DOHH2 (cell line): ENCODE measurements around the gene KIAA1671.

Source experiments
- H3F3A ChIP-seq: fragments of 200-600 bp; sonication (generic), shearing (Covaris generic); 2 replicates; pipeline ENCODE4 v1.6.0; 2016; ENCODE audit warnings: antibody characterized with exemption, mild to moderate bottlenecking; ENCODE audit not compliant: control insufficient read depth, insufficient read depth
- H3K27ac ChIP-seq: fragments of 200-600 bp; sonication (generic); 2 replicates; pipeline ENCODE4 v1.5.1; 2014; ENCODE audit warnings: low read depth, mild to moderate bottlenecking, low read length, moderate library complexity
- H3K27me3 ChIP-seq: fragments of 200-600 bp; sonication (generic); 2 replicates; pipeline ENCODE4 v1.6.1; 2014; ENCODE audit warnings: mild to moderate bottlenecking, low read length, mixed read lengths; ENCODE audit not compliant: control insufficient read depth
- H3K36me3 ChIP-seq: fragments of 200-600 bp; sonication (generic); 2 replicates; pipeline ENCODE4 v1.6.1; 2014; ENCODE audit warnings: mild to moderate bottlenecking, low read length, moderate library complexity, mixed read lengths; ENCODE audit not compliant: control insufficient read depth
- H3K4me1 ChIP-seq: fragments of 200-600 bp; sonication (generic); 2 replicates; pipeline ENCODE4 v1.6.1; 2014; ENCODE audit warnings: mild to moderate bottlenecking, low read length, mixed read lengths; ENCODE audit not compliant: control insufficient read depth
- H3K4me2 ChIP-seq: fragments of 200-600 bp; sonication (generic); 2 replicates; pipeline ENCODE4 v1.6.0; 2014; ENCODE audit warnings: mild to moderate bottlenecking, low read length, moderate library complexity
- H3K4me3 ChIP-seq: fragments of 200-600 bp; sonication (generic); 2 replicates; pipeline ENCODE4 v1.5.1; 2014; ENCODE audit warnings: mild to moderate bottlenecking, low read length, mixed read lengths
- H3K79me2 ChIP-seq: fragments of 200-600 bp; sonication (generic); 2 replicates; pipeline ENCODE4 v1.6.1; 2014; ENCODE audit warnings: mild to moderate bottlenecking, low read length, mixed read lengths; ENCODE audit not compliant: control insufficient read depth
- H3K9me2 ChIP-seq: fragments of 200-600 bp; sonication (generic); replicated peaks from 2 replicates; pipeline ENCODE4 v1.6.1; 2014; ENCODE audit warnings: mild to moderate bottlenecking, low read length, mixed read lengths; ENCODE audit not compliant: control insufficient read depth
- H3K9me3 ChIP-seq: fragments of 200-600 bp; sonication (generic); 2 replicates; pipeline ENCODE4 v1.6.1; 2014; ENCODE audit warnings: antibody characterized with exemption, low read length, mixed read lengths; ENCODE audit not compliant: control insufficient read depth, insufficient read depth
- H4K20me1 ChIP-seq: fragments of 200-600 bp; sonication (generic); 2 replicates; pipeline ENCODE4 v1.6.0; 2014; ENCODE audit warnings: low read depth, mild to moderate bottlenecking, antibody characterized with exemption, low read length, moderate library complexity; ENCODE audit not compliant: control insufficient read depth, insufficient read depth
- EZH2phosphoT487 ChIP-seq: fragments of 200-600 bp; sonication (generic); IDR thresholded peaks from 2 replicates; pipeline ENCODE4 v1.6.1; 2017; ENCODE audit warnings: borderline replicate concordance, mild to moderate bottlenecking, antibody characterized with exemption, low read length, moderate library complexity, mixed read lengths
- TF ChIP-seq, protein P1 (sequence below): fragments of 200-600 bp; sonication (generic); IDR thresholded peaks from one replicate; pipeline ENCODE4 v1.5.1; 2014; ENCODE audit warnings: antibody characterized with exemption, mild to moderate bottlenecking, low read depth, low read length; ENCODE audit not compliant: poor library complexity, severe bottlenecking

KIAA1671 gene

DNA sequence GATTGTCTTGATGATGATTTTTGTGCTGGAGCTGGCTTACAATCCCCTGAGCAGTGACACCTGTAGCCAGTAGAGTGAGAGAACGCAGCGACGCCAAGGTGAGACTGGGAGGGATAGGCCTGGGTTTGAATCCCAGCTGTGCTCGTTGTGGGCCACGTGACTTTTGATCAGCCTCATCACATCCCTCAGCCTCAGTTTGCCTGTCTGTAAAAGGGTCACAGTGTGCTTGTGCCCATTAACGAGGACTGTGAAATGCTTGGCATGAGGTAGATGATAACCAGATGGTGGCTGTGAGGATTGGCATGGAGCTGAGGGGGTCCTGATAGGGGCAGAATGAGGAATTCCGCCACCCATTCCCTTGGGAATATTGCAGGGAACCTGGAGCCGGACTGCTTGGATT lies 9.6 kb downstream of the KIAA1671 start:
- H3K36me3 ChIP-seq, result no peaks in the 10 kb centered on the region
- H4K20me1 ChIP-seq, result no peaks in the 10 kb centered on the region
- TF ChIP-seq, protein P1, sequence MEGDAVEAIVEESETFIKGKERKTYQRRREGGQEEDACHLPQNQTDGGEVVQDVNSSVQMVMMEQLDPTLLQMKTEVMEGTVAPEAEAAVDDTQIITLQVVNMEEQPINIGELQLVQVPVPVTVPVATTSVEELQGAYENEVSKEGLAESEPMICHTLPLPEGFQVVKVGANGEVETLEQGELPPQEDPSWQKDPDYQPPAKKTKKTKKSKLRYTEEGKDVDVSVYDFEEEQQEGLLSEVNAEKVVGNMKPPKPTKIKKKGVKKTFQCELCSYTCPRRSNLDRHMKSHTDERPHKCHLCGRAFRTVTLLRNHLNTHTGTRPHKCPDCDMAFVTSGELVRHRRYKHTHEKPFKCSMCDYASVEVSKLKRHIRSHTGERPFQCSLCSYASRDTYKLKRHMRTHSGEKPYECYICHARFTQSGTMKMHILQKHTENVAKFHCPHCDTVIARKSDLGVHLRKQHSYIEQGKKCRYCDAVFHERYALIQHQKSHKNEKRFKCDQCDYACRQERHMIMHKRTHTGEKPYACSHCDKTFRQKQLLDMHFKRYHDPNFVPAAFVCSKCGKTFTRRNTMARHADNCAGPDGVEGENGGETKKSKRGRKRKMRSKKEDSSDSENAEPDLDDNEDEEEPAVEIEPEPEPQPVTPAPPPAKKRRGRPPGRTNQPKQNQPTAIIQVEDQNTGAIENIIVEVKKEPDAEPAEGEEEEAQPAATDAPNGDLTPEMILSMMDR, result no peak
- TF ChIP-seq EZH2phosphoT487, result no peak
- H3K9me2 ChIP-seq, result no peaks in the 10 kb centered on the region
- H3K4me3 ChIP-seq, result no peak overlapping the region
- H3K27me3 ChIP-seq, result no peaks in the 10 kb centered on the region
- H3K27ac ChIP-seq, result no peak overlapping the region
- H3K9me3 ChIP-seq, result no peaks in the 10 kb centered on the region
- H3F3A ChIP-seq, result no peaks in the 10 kb centered on the region
- no peaks in the 10 kb centered on the region for H3K79me2 ChIP-seq
- no peaks in the 10 kb centered on the region for H3K4me1 ChIP-seq
- no peak overlapping the region for H3K4me2 ChIP-seq

DNA sequence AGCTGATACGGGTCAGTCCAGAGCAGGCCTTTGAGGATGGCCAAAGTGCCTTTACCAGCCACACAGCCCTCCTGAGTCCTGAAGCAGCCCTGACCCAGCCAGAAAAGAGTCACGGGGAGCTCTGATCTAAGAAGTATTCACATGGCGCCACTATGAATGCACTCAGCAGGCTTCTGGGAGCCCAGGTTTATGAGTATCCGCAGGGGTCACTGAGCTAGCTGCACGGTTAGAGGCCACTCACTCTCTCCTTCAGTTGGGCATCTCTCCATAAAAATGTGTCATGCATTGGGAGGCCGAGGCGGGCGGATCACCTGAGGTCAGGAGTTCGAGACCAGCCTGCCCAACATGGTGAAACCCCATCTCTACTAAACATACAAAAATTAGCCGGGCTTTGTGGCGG lies 10.3 kb downstream of the KIAA1671 start:
- Histone ChIP-seq H3K36me3 (no peaks in the 10 kb centered on the region), H3K9me2 (no peaks in the 10 kb centered on the region), H3K9me3 (no peaks in the 10 kb centered on the region), H4K20me1 (no peaks in the 10 kb centered on the region), H3K27me3 (no peaks in the 10 kb centered on the region), H3K4me1 (no peaks in the 10 kb centered on the region), H3K4me3 (no peak overlapping the region), H3K79me2 (no peaks in the 10 kb centered on the region), H3F3A (no peaks in the 10 kb centered on the region), H3K27ac (no peak overlapping the region), H3K4me2 (no peak overlapping the region)
- TF ChIP-seq EZH2phosphoT487, result no peak
- TF ChIP-seq, protein P1, result no peak

DNA sequence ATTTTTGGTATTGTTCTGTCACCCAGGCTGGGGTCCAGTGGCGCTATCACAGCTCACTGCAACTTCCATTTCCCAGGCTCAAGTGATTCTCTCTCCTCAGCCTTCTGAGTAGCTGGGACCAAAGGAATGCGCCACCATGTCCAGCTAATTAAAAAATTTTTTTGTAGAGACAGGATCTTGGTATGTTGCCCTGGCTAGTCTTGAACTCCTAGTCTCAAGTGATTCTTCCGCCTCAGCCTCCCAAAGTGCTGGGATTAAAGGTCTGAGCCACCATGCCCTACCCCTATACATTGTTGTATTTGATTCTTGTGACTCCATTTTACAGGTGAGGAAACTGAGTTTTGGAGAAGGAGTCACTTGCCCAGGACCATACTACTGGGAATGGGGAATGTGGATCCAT lies 11.9 kb downstream of the KIAA1671 start:
- H3F3A ChIP-seq, result no peaks in the 10 kb centered on the region
- no peaks in the 10 kb centered on the region for H3K79me2 ChIP-seq
- no peak overlapping the region for H3K4me3 ChIP-seq
- no peak overlapping the region for H3K4me2 ChIP-seq
- H4K20me1 ChIP-seq, result no peaks in the 10 kb centered on the region
- H3K4me1 ChIP-seq, result no peaks in the 10 kb centered on the region
- H3K27me3 ChIP-seq, result no peaks in the 10 kb centered on the region
- no peak for TF ChIP-seq EZH2phosphoT487
- TF ChIP-seq, protein P1, result no peak
- no peaks in the 10 kb centered on the region for H3K36me3 ChIP-seq
- H3K27ac ChIP-seq, result no peak overlapping the region
- H3K9me2 ChIP-seq, result no peaks in the 10 kb centered on the region
- H3K9me3 ChIP-seq, result no peaks in the 10 kb centered on the region
